ENCODE measurements around the gene IGSF21.

GRCh38 chr1:18283601-18284385 lies 176.2 kb downstream of the IGSF21 start:
- TF ChIP-seq CTCF (IDR thresholded peaks at IDR 0.05), result no peak
- no peak for TF ChIP-seq EZH2 (IDR thresholded peaks at IDR 0.05; ENCODE audit: borderline replicate concordance, insufficient read depth, low read depth, low read length, poor library complexity, severe bottlenecking)
